ENCODE data around the gene WNK1. TPM values are rescaled to one million over a fixed set of nuclear protein-coding genes. Genes with fewer than 3 reads are reported as not detected.
"Not testable (repeated sequence)": the region's sequence is repeated elsewhere in the genome, so short reads cannot be mapped to it uniquely, and the experiment has no call there.

Gene WNK1
- total RNA-seq, 1 donor from 2014 or later: 97.7 TPM

GRCh38 chr12:740921-741320 lies 11.5 kb upstream of the WNK1 start:
- no peak for DNase-seq (ENCODE audit: low read depth in 2 of 2)

GRCh38 chr12:749751-750270 lies 2.6 kb upstream of the WNK1 start:
- no peak for DNase-seq (ENCODE audit: low read depth in 2 of 2)

GRCh38 chr12:750366-751191 lies 1.8 kb upstream of the WNK1 start:
- DNase-seq (ENCODE audit: low read depth in 2 of 2): no peak

GRCh38 chr12:751192-751998 lies 984 bp upstream of the WNK1 start:
- DNase-seq (ENCODE audit: low read depth in 2 of 2): peak; percentile 90 to 98

- peak in 1 of 2 donors; percentile 69 for DNase-seq (ENCODE audit: low read depth in 2 of 2)
These were observed 574 bp downstream of the WNK1 start for GRCh38 chr12:752695-753610.

- peak in 1 of 2 donors; percentile 35 for DNase-seq (ENCODE audit: low read depth in 2 of 2)
These were observed 1.5 kb downstream of the WNK1 start for GRCh38 chr12:753611-754472.

- peak in 1 of 2 donors; percentile 28 for DNase-seq (ENCODE audit: low read depth in 2 of 2)
These were observed 2.1 kb downstream of the WNK1 start for GRCh38 chr12:754473-754820.

GRCh38 chr12:754851-755562 lies 2.6 kb downstream of the WNK1 start:
- peak in 1 of 2 donors; percentile 69 for DNase-seq (ENCODE audit: low read depth in 2 of 2)

GRCh38 chr12:759628-760027 lies 7.2 kb downstream of the WNK1 start:
- DNase-seq (ENCODE audit: low read depth in 2 of 2): no peak

GRCh38 chr12:761256-761655 lies 8.9 kb downstream of the WNK1 start:
- no peak for DNase-seq (ENCODE audit: low read depth in 2 of 2)

- DNase-seq (ENCODE audit: low read depth in 2 of 2): no peak
These were observed 13.5 kb downstream of the WNK1 start for GRCh38 chr12:765840-766239.

- no peak for DNase-seq (ENCODE audit: low read depth in 2 of 2)
These were observed 16.1 kb downstream of the WNK1 start for GRCh38 chr12:768434-768833.

- no peak for DNase-seq (ENCODE audit: low read depth in 2 of 2)
These were observed 18.1 kb downstream of the WNK1 start for GRCh38 chr12:770479-770878.

GRCh38 chr12:772056-772697 lies 19.8 kb downstream of the WNK1 start:
- DNase-seq (ENCODE audit: low read depth in 2 of 2): no peak

GRCh38 chr12:774051-774614 lies 21.8 kb downstream of the WNK1 start:
- DNase-seq (ENCODE audit: low read depth in 2 of 2): no peak

GRCh38 chr12:775973-776771 lies 23.8 kb downstream of the WNK1 start:
- not testable (repeated sequence) for DNase-seq (ENCODE audit: low read depth in 2 of 2)

GRCh38 chr12:776772-777373 lies 24.5 kb downstream of the WNK1 start:
- peak in 1 of 2 donors; percentile 18 for DNase-seq (ENCODE audit: low read depth in 2 of 2)

All from dermis microvascular lymphatic vessel endothelial cell (primary cell).